Suprapubic skin (tissue), 4 donors: ENCODE measurements around the gene NTMT1. TPM values are rescaled to one million over a fixed set of nuclear protein-coding genes. Genes with fewer than 3 reads are reported as not detected.

Experiments used
- DNase-seq, 2 donors: peaks; one replicate each; pipeline ENCODE4 v3.0.0-alpha.2; 2019; ENCODE audit warnings: low spot score in 2 of 2
- H3K27ac ChIP-seq: fragments of 200-600 bp; sonication (generic); one replicate; pipeline ENCODE4 v1.5.1; 2019
- H3K27me3 ChIP-seq: fragments of 200-600 bp; sonication (generic); one replicate; pipeline ENCODE4 v1.5.1; 2019
- H3K36me3 ChIP-seq: fragments of 200-600 bp; sonication (generic); one replicate; pipeline ENCODE4 v1.5.1; 2019
- H3K4me1 ChIP-seq: fragments of 200-600 bp; sonication (generic); one replicate; pipeline ENCODE4 v1.5.1; 2019
- H3K4me3 ChIP-seq: fragments of 200-600 bp; sonication (generic); one replicate; pipeline ENCODE4 v1.5.1; 2019; ENCODE audit warnings: mild to moderate bottlenecking
- H3K9me3 ChIP-seq: fragments of 200-600 bp; sonication (generic); one replicate; pipeline ENCODE4 v1.5.1; 2019
- EP300 ChIP-seq: sonication (generic); formaldehyde crosslinking; IDR thresholded peaks from one replicate; pipeline ENCODE4 v1.6.1; 2017; ENCODE audit warnings: antibody characterized with exemption
- POLR2A ChIP-seq, 2 donors: fragments of 450-650 bp; IDR thresholded peaks; one replicate each; pipeline ENCODE4 v1.6.1; 2017; ENCODE audit warnings: antibody characterized with exemption in 2 of 2, mild to moderate bottlenecking in 2 of 2, moderate library complexity in 2 of 2
- POLR2AphosphoS5 ChIP-seq, 3 donors: sonication (generic); formaldehyde crosslinking; IDR thresholded peaks; one replicate each; pipeline ENCODE4 v1.6.1; 2017; ENCODE audit warnings: antibody characterized with exemption in 3 of 3
- WGBS: methylation state at CpG from one replicate; pipeline ENCODE4 v1.1.5; 2018; 5-methylcytosine and 5-hydroxymethylcytosine counted together
- total RNA-seq, 4 donors: library from RNA; depleted of rRNA; stranded (reverse); fragments of >200 nt; gene quantifications; one replicate each; pipeline ENCODE4 v1.1.0, GENCODE V29; 2016
- TF ChIP-seq, protein P1 (sequence below), 2 donors: fragments of 200-600 bp in 1 of 2; fragments of 450-650 bp in 1 of 2; sonication (generic) in 1 of 2; IDR thresholded peaks; one replicate each; pipeline ENCODE4 v1.5.1; 2016 to 2019; ENCODE audit warnings: antibody characterized with exemption in 2 of 2, mild to moderate bottlenecking in 1 of 2, moderate library complexity in 1 of 2

NTMT1 gene
- total RNA-seq, 4 donors from 2014 or later = 19.4 to 25.0 (median 20.8) TPM

DNA sequence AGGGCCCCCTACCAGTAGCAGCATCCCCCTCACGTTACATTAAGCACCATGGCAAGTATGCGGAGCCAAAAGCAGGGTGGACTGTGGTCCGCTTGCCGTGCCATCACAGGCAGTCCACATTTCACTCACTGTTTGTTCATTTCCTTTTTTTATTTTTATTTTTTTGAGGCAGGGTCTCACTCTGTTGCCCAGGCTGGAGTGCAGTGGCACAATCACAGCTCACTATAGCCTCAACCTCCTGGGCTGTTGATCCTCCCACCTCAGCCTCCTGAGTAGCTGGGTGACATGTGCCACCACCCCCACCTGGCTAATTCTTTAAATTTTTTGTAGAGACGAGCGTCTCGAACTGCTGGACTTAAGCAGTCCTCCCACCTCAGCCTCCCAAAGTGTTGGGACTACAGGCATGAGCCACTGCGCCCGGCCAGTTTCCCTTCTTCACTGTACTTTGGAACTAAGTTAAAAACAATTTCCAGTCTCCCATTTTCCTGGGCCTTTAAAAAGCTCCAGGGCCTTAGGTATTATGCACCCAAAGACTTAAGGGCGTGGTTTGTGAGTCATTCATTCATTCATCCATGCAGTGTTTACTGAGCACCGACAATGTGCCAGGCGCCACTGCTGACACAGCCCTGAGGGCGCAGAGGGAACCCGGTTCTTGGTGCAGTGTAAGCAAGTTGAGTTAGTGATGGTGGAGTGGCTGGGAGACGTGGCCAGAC lies 59.4 kb downstream of the NTMT1 start:
- TF ChIP-seq EP300 = no peak
- no peak for TF ChIP-seq POLR2A (IDR thresholded peaks at IDR 0.05)
- no peak for TF ChIP-seq POLR2AphosphoS5 (IDR thresholded peaks at IDR 0.05)
- TF ChIP-seq, protein P1, sequence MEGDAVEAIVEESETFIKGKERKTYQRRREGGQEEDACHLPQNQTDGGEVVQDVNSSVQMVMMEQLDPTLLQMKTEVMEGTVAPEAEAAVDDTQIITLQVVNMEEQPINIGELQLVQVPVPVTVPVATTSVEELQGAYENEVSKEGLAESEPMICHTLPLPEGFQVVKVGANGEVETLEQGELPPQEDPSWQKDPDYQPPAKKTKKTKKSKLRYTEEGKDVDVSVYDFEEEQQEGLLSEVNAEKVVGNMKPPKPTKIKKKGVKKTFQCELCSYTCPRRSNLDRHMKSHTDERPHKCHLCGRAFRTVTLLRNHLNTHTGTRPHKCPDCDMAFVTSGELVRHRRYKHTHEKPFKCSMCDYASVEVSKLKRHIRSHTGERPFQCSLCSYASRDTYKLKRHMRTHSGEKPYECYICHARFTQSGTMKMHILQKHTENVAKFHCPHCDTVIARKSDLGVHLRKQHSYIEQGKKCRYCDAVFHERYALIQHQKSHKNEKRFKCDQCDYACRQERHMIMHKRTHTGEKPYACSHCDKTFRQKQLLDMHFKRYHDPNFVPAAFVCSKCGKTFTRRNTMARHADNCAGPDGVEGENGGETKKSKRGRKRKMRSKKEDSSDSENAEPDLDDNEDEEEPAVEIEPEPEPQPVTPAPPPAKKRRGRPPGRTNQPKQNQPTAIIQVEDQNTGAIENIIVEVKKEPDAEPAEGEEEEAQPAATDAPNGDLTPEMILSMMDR (IDR thresholded peaks at IDR 0.05) = no peak
- Histone ChIP-seq H3K9me3 (no peaks in the 10 kb centered on the region), H3K27ac (no peak overlapping the region), H3K4me3 (no peak overlapping the region), H3K4me1 (peaks cover 8% of the 10 kb centered on the region), H3K36me3 (no peaks in the 10 kb centered on the region), H3K27me3 (no peaks in the 10 kb centered on the region)
- no peak for DNase-seq
- 64% methylated on average over 15 of the region's 15 CpGs for WGBS

Other genes with a start within 250 kb of the NTMT1 start
- under 1 TPM in 1 of 4 donors, not detected in 3; 0.64 TPM for gene C9orf50, start 5.1 kb upstream of the NTMT1 start, total RNA-seq
- gene ASB6, start 16.0 kb downstream of the NTMT1 start, total RNA-seq = 10 to 100 TPM; 25.6 to 41.5 (median 37.6) TPM
- 10 to 100 TPM in 3 of 4 donors, 1 to 10 TPM in 1; 9.9 to 16.9 (median 14.0) TPM for gene PRRX2, start 39.5 kb downstream of the NTMT1 start, total RNA-seq
- 10 to 100 TPM; 21.8 to 38.8 (median 24.0) TPM for gene PTGES, start 126.9 kb downstream of the NTMT1 start, total RNA-seq
- 10 to 100 TPM; 18.0 to 24.5 (median 20.8) TPM for gene TOR1B, start 177.0 kb downstream of the NTMT1 start, total RNA-seq
- 10 to 100 TPM; 31.7 to 44.7 (median 36.3) TPM for gene TOR1A, start 198.0 kb downstream of the NTMT1 start, total RNA-seq
- gene C9orf78, start 209.1 kb downstream of the NTMT1 start, total RNA-seq = 10 to 100 TPM; 32.7 to 71.9 (median 43.7) TPM
- 10 to 100 TPM; 22.6 to 51.4 (median 34.4) TPM for gene USP20, start 209.3 kb downstream of the NTMT1 start, total RNA-seq